ENCODE results near the gene GUCY1B1.

Gene GUCY1B1

DNA sequence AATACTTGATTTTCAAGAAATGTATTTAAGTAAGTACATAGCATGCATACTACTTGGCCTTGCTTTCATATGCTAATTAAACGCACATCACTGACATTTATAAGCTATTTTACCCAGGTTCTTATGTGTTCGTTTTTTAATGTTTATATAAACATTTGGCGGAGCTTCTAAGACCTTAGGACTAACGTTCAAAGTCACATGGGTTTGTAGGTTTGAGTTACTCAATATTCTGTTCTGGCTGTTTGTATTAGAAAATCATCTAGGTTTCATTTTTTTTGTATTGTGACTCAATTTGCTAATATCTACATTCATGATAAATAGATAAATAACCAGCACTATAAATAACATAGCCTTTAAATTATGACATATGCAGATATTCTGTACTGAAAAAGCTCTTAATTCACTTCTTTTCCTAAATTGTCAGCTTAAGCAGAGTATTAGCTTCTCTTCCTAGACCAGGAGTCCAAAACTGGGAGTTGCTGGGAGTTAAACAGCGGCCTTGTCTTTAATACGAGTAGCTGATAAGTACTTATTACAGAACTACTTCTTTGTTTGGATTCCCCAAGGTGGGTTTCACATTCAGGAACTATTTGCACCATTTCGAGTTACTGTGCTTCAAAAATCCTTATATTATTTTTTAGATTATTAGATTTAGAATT is 42.0 kb downstream of the GUCY1B1 start:
- DNase-seq, result no peak

DNA sequence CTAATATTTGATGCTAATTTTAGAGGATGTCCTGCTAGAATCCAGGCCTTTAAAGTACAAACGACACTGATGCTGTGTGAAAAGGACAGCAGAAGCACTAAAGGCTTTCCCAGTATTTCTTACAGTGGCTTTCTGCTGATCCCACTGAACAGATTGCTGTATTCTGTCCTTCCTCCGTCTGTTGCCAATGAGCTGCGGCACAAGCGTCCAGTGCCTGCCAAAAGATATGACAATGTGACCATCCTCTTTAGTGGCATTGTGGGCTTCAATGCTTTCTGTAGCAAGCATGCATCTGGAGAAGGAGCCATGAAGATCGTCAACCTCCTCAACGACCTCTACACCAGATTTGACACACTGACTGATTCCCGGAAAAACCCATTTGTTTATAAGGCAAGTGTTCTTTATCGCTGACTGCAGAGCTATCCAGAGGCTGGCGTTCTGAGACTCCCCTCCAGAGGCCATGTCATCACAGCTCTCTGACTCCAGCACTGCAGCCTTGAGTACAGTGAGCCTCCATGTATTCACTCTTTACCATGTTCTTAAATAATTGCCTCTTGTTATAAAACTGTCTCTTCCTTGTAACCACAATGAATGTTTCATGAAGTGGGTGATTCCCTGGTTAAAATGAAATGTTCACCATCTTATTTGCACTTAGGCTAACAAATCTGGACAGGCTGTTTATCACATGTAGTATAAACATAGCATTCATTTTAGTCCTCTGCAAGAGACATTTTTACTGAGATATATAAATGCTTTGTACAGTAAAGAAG is 43.6 kb downstream of the GUCY1B1 start:
- no peak for DNase-seq

DNA sequence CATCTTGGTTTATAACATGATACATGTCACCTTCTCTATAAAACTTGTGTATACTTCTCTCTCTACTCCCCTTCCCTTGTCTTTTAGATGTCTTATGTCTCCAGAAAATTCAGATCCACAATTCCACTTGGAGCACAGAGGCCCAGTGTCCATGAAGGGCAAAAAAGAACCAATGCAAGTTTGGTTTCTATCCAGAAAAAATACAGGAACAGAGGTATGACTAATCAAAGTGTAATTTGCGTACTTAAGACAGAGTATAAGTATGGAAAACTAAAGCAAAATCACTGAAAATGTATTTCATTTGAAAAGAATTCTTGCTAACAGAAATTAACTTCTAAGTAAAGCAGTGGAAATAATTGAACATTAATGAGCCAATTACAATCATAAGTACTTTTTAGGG is 46.2 kb downstream of the GUCY1B1 start:
- DNase-seq, result no peak

- no peak for DNase-seq
These were observed 48.2 kb downstream of the GUCY1B1 start for GRCh38 chr4:155807021-155807420.

GRCh38 chr4:155809835-155810234 is 51.0 kb downstream of the GUCY1B1 start:
- peak; percentile 32 for DNase-seq

DNA sequence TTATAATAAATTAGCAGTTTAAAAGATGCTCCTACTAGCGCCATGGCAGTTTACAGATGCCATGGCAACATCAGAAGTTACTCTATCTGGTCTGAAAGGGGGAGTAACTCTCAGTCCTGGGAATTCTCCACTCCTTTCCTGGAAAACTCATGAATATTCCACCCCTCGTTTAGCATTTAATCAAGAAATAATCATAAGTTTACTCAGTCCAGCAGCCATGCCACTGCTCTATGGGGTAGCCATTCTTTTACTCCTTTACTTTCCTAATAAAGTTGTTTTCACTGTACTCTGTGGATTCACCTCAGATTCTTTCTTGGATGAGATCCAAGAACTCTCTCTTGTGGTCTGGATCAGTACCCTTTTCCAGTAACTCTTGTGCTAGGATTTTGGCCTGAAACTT is 52.3 kb downstream of the GUCY1B1 start:
- no peak for DNase-seq

- DNase-seq, result no peak
These were observed 59.8 kb downstream of the GUCY1B1 start for GRCh38 chr4:155818639-155819038.

- DNase-seq, result no peak
These were observed 60.2 kb downstream of the GUCY1B1 start for GRCh38 chr4:155819066-155819465.

DNA sequence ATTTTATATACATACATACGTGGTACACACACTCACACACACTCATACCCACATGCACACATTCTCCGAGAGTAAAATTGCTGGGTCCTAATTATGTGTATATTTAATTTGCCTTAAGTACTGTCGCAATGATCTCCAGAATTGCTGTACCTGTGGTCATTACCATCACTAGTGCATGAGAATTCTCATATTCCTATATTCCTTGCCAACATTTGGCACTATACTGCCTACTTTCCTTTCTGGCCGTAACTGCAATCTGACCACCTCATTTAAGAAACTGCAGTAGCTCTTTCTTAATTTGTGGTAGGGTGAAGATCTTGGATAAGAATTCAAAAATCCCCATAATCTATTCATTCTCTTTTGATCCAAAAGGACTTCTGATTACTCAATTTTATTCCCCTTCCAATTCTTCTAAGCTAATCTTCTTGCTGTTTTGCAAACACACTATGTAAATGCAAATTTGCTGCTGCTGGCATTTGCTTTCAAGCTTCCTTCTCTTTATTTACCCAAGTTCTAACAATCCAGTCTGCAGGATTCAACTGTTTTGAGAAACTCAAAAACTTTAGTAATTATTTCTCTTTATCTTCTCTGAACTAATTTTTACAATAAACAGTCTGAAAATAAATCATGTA is 62.2 kb downstream of the GUCY1B1 start:
- DNase-seq, result no peak

DNA sequence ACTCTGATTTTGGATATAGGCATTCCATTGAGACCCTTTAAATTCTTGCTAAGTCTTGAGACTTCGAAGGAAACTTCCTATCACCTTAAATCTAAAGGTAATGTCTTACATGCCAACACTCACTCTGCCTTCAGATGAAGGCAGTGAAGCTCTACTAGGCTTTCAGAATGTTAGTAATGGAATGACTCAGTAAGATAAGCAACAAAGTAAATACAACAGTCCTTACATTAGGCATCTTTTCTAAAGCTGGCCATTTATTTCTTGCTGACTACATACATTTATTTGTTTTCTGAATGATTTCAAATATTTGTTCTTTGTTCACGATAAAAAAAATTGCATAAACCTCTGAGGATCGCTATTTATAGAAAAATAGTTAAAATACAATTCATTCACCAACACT is 63.8 kb downstream of the GUCY1B1 start:
- no peak for DNase-seq

DNA sequence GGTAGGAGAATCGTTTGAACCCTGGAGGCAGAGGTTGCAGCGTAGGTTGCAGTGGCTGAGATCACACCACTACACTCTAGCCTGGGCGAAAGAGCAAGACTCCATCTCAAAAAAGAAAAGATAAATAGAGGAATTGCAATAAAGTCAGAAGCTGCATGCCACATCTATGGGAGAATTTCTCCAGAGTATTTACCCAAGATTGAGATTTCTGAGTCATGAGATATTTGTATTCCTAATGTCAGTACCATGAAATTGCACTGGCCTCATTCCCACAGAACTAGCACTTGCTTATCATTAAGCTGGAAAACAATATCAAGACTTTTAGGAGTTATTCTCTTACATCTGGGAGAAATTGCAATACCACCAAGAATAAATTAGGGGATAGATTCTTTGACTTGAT is 69.8 kb downstream of the GUCY1B1 start:
- DNase-seq, result no peak

DNA sequence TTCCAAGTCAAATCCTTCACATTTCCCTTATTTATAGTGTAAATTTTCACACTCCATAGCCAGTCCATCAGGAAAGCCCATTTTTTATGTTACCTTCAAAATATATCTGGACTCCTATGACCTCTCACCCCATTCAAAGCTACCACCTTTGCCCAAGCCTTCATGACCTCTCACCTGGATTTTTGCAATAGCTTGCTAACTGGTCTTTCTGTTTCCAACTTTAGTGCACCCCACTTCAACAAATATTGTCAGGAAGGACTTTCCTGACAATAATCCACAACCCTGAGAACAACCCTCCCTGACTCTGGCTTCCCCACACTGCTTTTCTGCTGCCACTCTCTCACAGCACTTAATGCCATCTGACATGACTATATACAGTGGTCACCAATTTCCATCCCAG is 73.8 kb downstream of the GUCY1B1 start:
- no peak for DNase-seq

DNA sequence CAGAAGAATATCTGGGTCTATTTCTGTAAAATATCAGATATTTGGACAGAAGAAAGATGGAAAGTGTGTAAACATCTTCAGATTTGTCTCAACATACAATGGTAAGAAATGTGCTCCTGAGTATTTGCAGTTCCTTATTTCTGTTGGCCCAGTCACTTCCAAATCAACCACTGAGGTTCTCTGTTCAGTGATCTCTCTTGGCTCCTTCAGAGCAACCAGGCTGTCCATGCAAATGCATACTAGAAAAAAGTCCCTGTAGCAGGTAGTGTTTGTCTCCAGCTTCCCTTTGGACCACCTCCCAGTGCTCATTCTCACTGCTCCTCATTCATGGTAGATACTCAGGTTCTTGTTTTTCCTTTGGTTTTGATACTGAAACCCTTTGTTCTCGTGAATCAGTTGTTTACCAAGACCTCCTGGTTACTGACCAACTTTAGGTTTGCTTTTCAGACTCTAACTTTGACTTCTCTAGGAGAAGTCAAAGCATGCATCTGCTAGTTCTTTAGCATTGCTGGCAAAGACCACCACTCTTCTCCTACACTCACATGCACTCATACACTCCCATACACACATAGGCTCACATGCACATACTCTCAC is 78.5 kb downstream of the GUCY1B1 start:
- no peak for DNase-seq

- no peak for DNase-seq
These were observed 83.3 kb downstream of the GUCY1B1 start for GRCh38 chr4:155842080-155842479.

GRCh38 chr4:155846929-155847328 is 88.1 kb downstream of the GUCY1B1 start:
- DNase-seq, result no peak

- DNase-seq, result no peak
These were observed 90.2 kb downstream of the GUCY1B1 start for GRCh38 chr4:155849042-155849441.

GRCh38 chr4:155853189-155853588 is 94.4 kb downstream of the GUCY1B1 start:
- DNase-seq, result no peak

DNA sequence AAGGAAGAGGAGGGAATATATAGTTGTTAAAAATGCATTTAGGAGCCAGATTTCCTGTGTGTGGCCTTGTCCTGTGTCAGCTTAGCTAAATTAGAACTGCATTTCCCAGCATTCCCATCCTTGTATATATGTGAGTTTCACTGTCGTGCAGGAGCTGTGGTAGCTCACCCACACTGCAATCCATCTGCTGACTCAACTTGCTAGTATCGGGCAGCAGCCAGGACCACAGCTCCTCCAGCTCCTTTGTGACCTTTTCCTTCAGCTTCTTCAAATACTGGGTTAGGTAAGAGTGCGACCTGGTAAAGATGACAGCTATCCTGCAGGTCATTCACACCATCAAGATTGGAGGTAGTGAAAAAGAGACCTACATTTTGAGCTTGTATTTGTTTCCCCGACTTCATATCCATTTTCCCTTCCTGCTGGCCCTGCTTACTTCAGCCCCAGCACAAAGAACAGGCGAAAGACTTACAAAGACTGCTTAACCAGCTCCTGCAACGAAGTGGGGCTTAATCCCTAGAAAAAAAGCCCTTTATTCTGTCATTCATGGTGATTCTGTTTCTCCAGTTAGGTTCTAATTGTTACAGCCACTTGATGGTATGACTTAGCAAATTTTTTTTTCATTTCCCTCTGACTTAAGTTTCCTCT is 95.9 kb downstream of the GUCY1B1 start:
- DNase-seq, result no peak

DNA sequence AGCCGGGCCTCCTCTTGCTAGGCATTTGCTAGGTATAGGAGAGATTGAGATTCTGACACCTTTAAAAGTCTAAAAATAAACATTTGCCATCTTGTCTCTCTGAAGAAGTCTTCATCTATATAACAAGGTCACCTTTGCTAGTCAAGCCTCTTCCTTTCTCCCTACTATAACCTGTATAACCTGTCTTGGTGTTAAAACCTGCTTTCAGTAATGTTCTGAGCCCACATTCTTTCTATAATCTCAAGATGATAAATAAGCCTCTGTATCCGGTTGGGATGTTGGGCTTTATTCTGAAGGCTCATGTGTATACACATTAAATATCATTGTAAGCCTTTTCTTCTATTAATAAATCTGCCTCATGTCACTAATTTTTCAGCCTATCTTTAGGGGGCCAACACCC is 97.1 kb downstream of the GUCY1B1 start:
- DNase-seq, result no peak

Data from DMS 273 treated with DMSO at 0.1 percent for 48 hours (cell line).